Caco-2 (cell line): Measurements from ENCODE around the gene LY6G6F. TPM values are rescaled to one million over a fixed set of nuclear protein-coding genes. Genes with fewer than 3 reads are reported as not detected.
A peak's percentile ranks its signal among the peaks of the same experiment; 100 is the strongest.

Experiments used
- BruUV-seq: library from RNA; stranded (reverse); fragments of 400-500 nt; replicated peaks from 2 replicates; lab custom pipeline; 2021; lab: Mats Ljungman, UMichigan
- CTCF ChIA-PET: fragments of 300-600 bp; sonication (Branson Sonifier 250); formaldehyde crosslinking; loops from one replicate; lab custom pipeline; 2022; ENCODE audit warnings: antibody characterized with exemption; lab: Charles Lee
- POLR2A ChIA-PET: fragments of 300-600 bp; sonication (Branson Sonifier 250); formaldehyde crosslinking; loops from one replicate; lab custom pipeline; 2022; ENCODE audit warnings: antibody characterized with exemption; lab: Charles Lee
- DNase-seq, 2 experiments: peaks; one replicate each; pipeline versions ENCODE4 v3.0.0 to v3.0.0-alpha.2; 2020 to 2022
- H3K27me3 ChIP-seq: replicated peaks from 2 replicates; pipeline ENCODE4 v1.6.0; 2011; ENCODE audit warnings: low read length; ENCODE audit not compliant: control insufficient read depth, insufficient read depth
- H3K36me3 ChIP-seq: 2 replicates; pipeline ENCODE4 v1.5.1; 2011; ENCODE audit warnings: low read length; ENCODE audit not compliant: control insufficient read depth, insufficient read depth
- H3K4me1 ChIP-seq: fragments of 250-450 bp; sonication (Bioruptor Pico); 2 replicates; pipeline ENCODE4 v1.5.1; 2020; ENCODE audit warnings: mild to moderate bottlenecking
- H3K4me3 ChIP-seq: 2 replicates; pipeline ENCODE4 v1.5.1; 2011; ENCODE audit warnings: low read depth, mild to moderate bottlenecking, control low read depth, low read length
- H3K9me3 ChIP-seq: fragments of 250-450 bp; sonication (Bioruptor Pico); 2 replicates; pipeline ENCODE4 v1.5.1; 2020; ENCODE audit warnings: mild to moderate bottlenecking, moderate library complexity
- H3K27ac Mint-ChIP-seq: one replicate; pipeline ENCODE4 v1.8.0; 2022; ENCODE audit warnings: mixed read lengths; ENCODE audit not compliant: unreplicated experiment
- H3K27me3 Mint-ChIP-seq: one replicate; pipeline ENCODE4 v1.8.0; 2022; ENCODE audit warnings: mixed read lengths; ENCODE audit not compliant: insufficient read depth, unreplicated experiment
- H3K36me3 Mint-ChIP-seq: one replicate; pipeline ENCODE4 v1.8.0; 2022; ENCODE audit warnings: mild to moderate bottlenecking, mixed read lengths; ENCODE audit not compliant: insufficient read depth, unreplicated experiment
- H3K4me1 Mint-ChIP-seq: one replicate; pipeline ENCODE4 v1.8.0; 2022; ENCODE audit warnings: low read depth, mixed read lengths; ENCODE audit not compliant: unreplicated experiment
- H3K4me3 Mint-ChIP-seq: one replicate; pipeline ENCODE4 v1.8.0; 2022; ENCODE audit warnings: mild to moderate bottlenecking, moderate library complexity, mixed read lengths; ENCODE audit not compliant: unreplicated experiment
- H3K9me3 Mint-ChIP-seq: one replicate; pipeline ENCODE4 v1.8.0; 2022; ENCODE audit warnings: mixed read lengths; ENCODE audit not compliant: unreplicated experiment
- CTCF ChIP-seq, 2 experiments: fragments of 200-600 bp in 1 of 2; IDR thresholded peaks; 1 replicate in 1 of 2; 2 replicates in 1 of 2; pipeline versions ENCODE4 v1.5.1 to v1.8.0; 2011 to 2022; ENCODE audit warnings: antibody characterized with exemption in 1 of 2, control low read depth in 1 of 2, inconsistent platforms in 1 of 2, low read depth in 1 of 2, low read length in 1 of 2, mild to moderate bottlenecking in 1 of 2, moderate library complexity in 1 of 2; ENCODE audit not compliant: insufficient read depth in 1 of 2, severe bottlenecking in 1 of 2, unreplicated experiment in 1 of 2
- intact Hi-C: fragments of 100-400 bp; cut with micrococcal nuclease; formaldehyde crosslinking; loops from one replicate; pipeline ENCODE4 v1.10.0; 2022; ENCODE audit not compliant: unreplicated experiment
- total RNA-seq: library from RNA; stranded (reverse); gene quantifications from 2 replicates; pipeline ENCODE4 v1.2.3, GENCODE V29; 2022

The LY6G6F gene
- total RNA-seq, 1 experiment from 2014 or later: not detected

DNA sequence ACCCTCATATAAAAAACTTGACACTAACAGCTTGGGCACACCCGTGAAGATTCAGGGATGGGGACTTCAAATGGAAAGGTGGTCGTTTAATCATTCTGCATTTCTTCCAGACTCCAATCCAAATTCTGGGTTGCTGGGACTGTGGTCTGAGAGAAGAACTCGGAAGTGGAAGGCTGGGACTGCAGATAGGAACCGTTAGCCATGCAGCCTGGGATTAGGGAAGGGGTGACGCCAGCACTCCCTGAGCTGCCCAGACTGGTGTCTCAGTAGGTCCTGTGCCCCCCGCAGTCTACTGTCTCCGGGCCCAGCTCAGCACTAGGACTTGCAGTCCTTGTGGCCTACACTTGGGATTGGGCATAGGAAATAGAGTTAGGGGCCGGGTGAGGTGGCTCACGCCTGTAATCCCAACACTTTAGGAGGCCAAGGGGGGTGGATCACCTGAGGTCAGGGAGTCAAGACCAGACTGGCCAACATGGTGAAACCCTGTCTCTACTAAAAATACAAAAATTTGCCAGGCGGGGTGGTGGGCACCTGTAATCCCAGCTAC, 30.2 kb downstream of the LY6G6F start:
- H3K27me3 Mint-ChIP-seq: no peaks in the 10 kb centered on the region
- H3K36me3 Mint-ChIP-seq: peaks cover 84% of the 10 kb centered on the region
- peak in 1 of 2 experiments; percentile 39 for DNase-seq
- CTCF ChIA-PET: interaction anchor here (0.6 to 3.8 kb wide), 6 partner anchors 23 to 126 kb away, joined by 3 to 32 read pairs (median 5); partner anchors contain the start of genes LSM2, LY6G5C, NEU1 and VARS1
- H3K27me3 ChIP-seq: no peaks in the 10 kb centered on the region
- no peaks in the 10 kb centered on the region for H3K9me3 ChIP-seq
- peak overlapping the region; percentile 95 for H3K4me3 Mint-ChIP-seq
- peak overlapping the region; percentile 98 for H3K27ac Mint-ChIP-seq
- peaks cover 31% of the 10 kb centered on the region for H3K4me1 Mint-ChIP-seq
- peaks cover 33% of the 10 kb centered on the region for H3K4me1 ChIP-seq
- TSS peak; percentile 11 for BruUV-seq
- intact Hi-C loops: loop anchor here (2.0 to 5.0 kb wide), 4 partner anchors 35 to 190 kb away; partner anchors contain the start of genes ABHD16A, ATP6V1G2, CSNK2B and HSPA1B
- peak overlapping the region; percentile 71 for H3K4me3 ChIP-seq
- no peaks in the 10 kb centered on the region for H3K9me3 Mint-ChIP-seq
- H3K36me3 ChIP-seq: 0 out of 2 replicates have a peak, but pooled peaks cover 2% of the 10 kb centered on the region
- POLR2A ChIA-PET: interaction anchor here (0.6 to 3.3 kb wide), 13 partner anchors 7 to 195 kb away, joined by 3 to 59 read pairs (median 4); partner anchors contain the start of genes ABHD16A, C6orf47, DDAH2 and DDX39B
- no peak for TF ChIP-seq CTCF (IDR thresholded peaks at IDR 0.05; ENCODE audit: insufficient read depth in 1 of 2, low read depth in 1 of 2, low read length in 1 of 2, severe bottlenecking in 1 of 2, unreplicated experiment in 1 of 2)

GRCh38 chr6:31737315-31737990, 30.8 kb downstream of the LY6G6F start:
- peaks cover 31% of the 10 kb centered on the region for H3K4me1 Mint-ChIP-seq
- no peak for TF ChIP-seq CTCF (IDR thresholded peaks at IDR 0.05; ENCODE audit: insufficient read depth in 1 of 2, low read depth in 1 of 2, low read length in 1 of 2, severe bottlenecking in 1 of 2, unreplicated experiment in 1 of 2)
- intact Hi-C loops: loop anchor here (2.0 to 5.0 kb wide), 4 partner anchors 35 to 190 kb away; partner anchors contain the start of genes ABHD16A, ATP6V1G2, CSNK2B and HSPA1B
- H3K27me3 Mint-ChIP-seq: no peaks in the 10 kb centered on the region
- H3K4me1 ChIP-seq: peaks cover 33% of the 10 kb centered on the region
- H3K27me3 ChIP-seq: no peaks in the 10 kb centered on the region
- H3K36me3 ChIP-seq: 0 out of 2 replicates have a peak, but pooled peaks cover 2% of the 10 kb centered on the region
- H3K9me3 ChIP-seq: no peaks in the 10 kb centered on the region
- no TSS peak for BruUV-seq
- peak overlapping the region; percentile 98 for H3K27ac Mint-ChIP-seq
- peaks cover 77% of the 10 kb centered on the region for H3K36me3 Mint-ChIP-seq
- peak overlapping the region; percentile 95 for H3K4me3 Mint-ChIP-seq
- DNase-seq: peak; percentile 85 to 93
- H3K9me3 Mint-ChIP-seq: no peaks in the 10 kb centered on the region
- ChIA-PET CTCF (interaction anchor here (0.6 to 3.8 kb wide), 7 partner anchors 8 to 69 kb away, joined by 3 to 32 read pairs (median 5); partner anchors contain the start of genes ABHD16A, DDAH2, LSM2 and LY6G5C), POLR2A (interaction anchor here (0.6 to 3.3 kb wide), 15 partner anchors 8 to 208 kb away, joined by 3 to 59 read pairs (median 5); partner anchors contain the start of genes APOM, BAG6, C6orf47 and CFB)
- H3K4me3 ChIP-seq: peak overlapping the region; percentile 30
